HEK293 (cell line): Measurements from ENCODE around the gene LBX1.

Source experiments
- ELK4 ChIP-seq: IDR thresholded peaks from 2 replicates; pipeline ENCODE4 v1.6.1; 2011; ENCODE audit warnings: mild to moderate bottlenecking, low read depth, low read length, borderline replicate concordance
- GFI1B ChIP-seq: fragments of 450-650 bp; formaldehyde crosslinking; IDR thresholded peaks from 2 replicates; pipeline ENCODE4 v1.5.1; 2016; ENCODE audit warnings: missing biosample characterization, missing genetic modification characterization
- KLF16 ChIP-seq: fragments of 450-650 bp; formaldehyde crosslinking; IDR thresholded peaks from 2 replicates; pipeline ENCODE4 v1.5.1; 2017; ENCODE audit warnings: missing biosample characterization, missing genetic modification characterization
- KLF8 ChIP-seq: fragments of 450-650 bp; formaldehyde crosslinking; IDR thresholded peaks from 2 replicates; pipeline ENCODE4 v1.5.1; 2016; ENCODE audit warnings: missing biosample characterization, missing genetic modification characterization
- PRDM1 ChIP-seq: fragments of 450-650 bp; formaldehyde crosslinking; IDR thresholded peaks from 2 replicates; pipeline ENCODE4; 2016; ENCODE audit warnings: missing biosample characterization, missing genetic modification characterization
- RBAK ChIP-seq: fragments of 450-650 bp; formaldehyde crosslinking; IDR thresholded peaks from 2 replicates; pipeline ENCODE4 v1.5.1; 2016; ENCODE audit warnings: missing biosample characterization, missing genetic modification characterization
- WT1 ChIP-seq: fragments of 450-650 bp; formaldehyde crosslinking; IDR thresholded peaks from 2 replicates; pipeline ENCODE4 v1.5.1; 2016; ENCODE audit warnings: missing biosample characterization, missing genetic modification characterization
- ZBTB11 ChIP-seq: fragments of 450-650 bp; formaldehyde crosslinking; conservative IDR thresholded peaks from 2 replicates; pipeline ENCODE4 v1.5.1; 2016; ENCODE audit warnings: low read depth, missing biosample characterization, missing genetic modification characterization
- ZFP37 ChIP-seq: fragments of 450-650 bp; formaldehyde crosslinking; IDR thresholded peaks from 2 replicates; pipeline ENCODE4 v1.5.1; 2016; ENCODE audit warnings: missing biosample characterization, missing genetic modification characterization
- ZNF112 ChIP-seq: fragments of 450-650 bp; formaldehyde crosslinking; IDR thresholded peaks from 2 replicates; pipeline ENCODE4 v1.5.0; 2017; ENCODE audit warnings: missing biosample characterization, missing genetic modification characterization
- ZNF121 ChIP-seq: fragments of 450-650 bp; formaldehyde crosslinking; IDR thresholded peaks from 2 replicates; pipeline ENCODE4 v1.5.1; 2016; ENCODE audit warnings: missing biosample characterization, missing genetic modification characterization
- ZNF132 ChIP-seq: fragments of 450-650 bp; formaldehyde crosslinking; IDR thresholded peaks from 2 replicates; pipeline ENCODE4 v1.5.1; 2017; ENCODE audit warnings: missing biosample characterization, missing genetic modification characterization, borderline replicate concordance
- ZNF140 ChIP-seq: fragments of 450-650 bp; formaldehyde crosslinking; IDR thresholded peaks from 2 replicates; pipeline ENCODE4 v1.5.1; 2016; ENCODE audit warnings: missing biosample characterization, missing genetic modification characterization
- ZNF16 ChIP-seq: fragments of 450-650 bp; formaldehyde crosslinking; IDR thresholded peaks from 2 replicates; pipeline ENCODE4 v1.5.1; 2016; ENCODE audit warnings: low read depth, missing biosample characterization, missing genetic modification characterization
- ZNF2 ChIP-seq: fragments of 450-650 bp; formaldehyde crosslinking; IDR thresholded peaks from 2 replicates; pipeline ENCODE4 v1.5.1; 2016; ENCODE audit warnings: missing biosample characterization, missing genetic modification characterization
- ZNF223 ChIP-seq: fragments of 450-650 bp; formaldehyde crosslinking; IDR thresholded peaks from 2 replicates; pipeline ENCODE4 v1.5.1; 2016; ENCODE audit warnings: missing biosample characterization, missing genetic modification characterization
- ZNF280D ChIP-seq: fragments of 450-650 bp; formaldehyde crosslinking; IDR thresholded peaks from 2 replicates; pipeline ENCODE4 v1.5.1; 2016; ENCODE audit warnings: missing biosample characterization, missing genetic modification characterization
- ZNF324 ChIP-seq: fragments of 450-650 bp; formaldehyde crosslinking; IDR thresholded peaks from 2 replicates; pipeline ENCODE4 v1.5.1; 2016; ENCODE audit warnings: missing biosample characterization, missing genetic modification characterization
- ZNF350 ChIP-seq: fragments of 450-650 bp; formaldehyde crosslinking; IDR thresholded peaks from 2 replicates; pipeline ENCODE4 v1.5.0; 2017; ENCODE audit warnings: missing biosample characterization, mild to moderate bottlenecking, missing genetic modification characterization
- ZNF404 ChIP-seq: fragments of 450-650 bp; formaldehyde crosslinking; IDR thresholded peaks from 2 replicates; pipeline ENCODE4 v1.5.1; 2017; ENCODE audit warnings: missing biosample characterization, missing genetic modification characterization
- ZNF501 ChIP-seq: fragments of 450-650 bp; formaldehyde crosslinking; IDR thresholded peaks from 2 replicates; pipeline ENCODE4 v1.5.1; 2016; ENCODE audit warnings: missing biosample characterization, missing genetic modification characterization
- ZNF521 ChIP-seq: fragments of 450-650 bp; formaldehyde crosslinking; IDR thresholded peaks from 2 replicates; pipeline ENCODE4 v1.5.1; 2017; ENCODE audit warnings: missing biosample characterization, mild to moderate bottlenecking, missing genetic modification characterization
- ZNF529 ChIP-seq: fragments of 450-650 bp; formaldehyde crosslinking; IDR thresholded peaks from 2 replicates; pipeline ENCODE4 v1.5.1; 2017; ENCODE audit warnings: missing genetic modification characterization, missing biosample characterization; ENCODE audit not compliant: insufficient replicate concordance
- ZNF530 ChIP-seq: fragments of 450-650 bp; formaldehyde crosslinking; IDR thresholded peaks from 2 replicates; pipeline ENCODE4 v1.5.1; 2016; ENCODE audit warnings: low read depth, missing biosample characterization, missing genetic modification characterization
- ZNF555 ChIP-seq: fragments of 450-650 bp; formaldehyde crosslinking; conservative IDR thresholded peaks from 2 replicates; pipeline ENCODE4 v1.5.1; 2017; ENCODE audit warnings: missing biosample characterization, mild to moderate bottlenecking, missing genetic modification characterization, inconsistent platforms
- ZNF560 ChIP-seq: fragments of 450-650 bp; formaldehyde crosslinking; IDR thresholded peaks from 2 replicates; pipeline ENCODE4 v1.5.1; 2017; ENCODE audit warnings: missing biosample characterization, missing genetic modification characterization, borderline replicate concordance
- ZNF626 ChIP-seq: fragments of 450-650 bp; sonication (Bioruptor Pico); formaldehyde crosslinking; IDR thresholded peaks from 2 replicates; pipeline ENCODE4 v1.5.1; 2018; ENCODE audit warnings: missing biosample characterization, missing genetic modification characterization, inconsistent platforms
- ZNF639 ChIP-seq: fragments of 450-650 bp; formaldehyde crosslinking; IDR thresholded peaks from 2 replicates; pipeline ENCODE4 v1.5.1; 2016; ENCODE audit warnings: missing biosample characterization, missing genetic modification characterization
- ZNF843 ChIP-seq: fragments of 450-650 bp; formaldehyde crosslinking; IDR thresholded peaks from 2 replicates; pipeline ENCODE4 v1.5.1; 2016; ENCODE audit warnings: missing biosample characterization, missing genetic modification characterization
- ZSCAN18 ChIP-seq: fragments of 450-650 bp; formaldehyde crosslinking; IDR thresholded peaks from 2 replicates; pipeline ENCODE4 v1.5.1; 2016; ENCODE audit warnings: missing biosample characterization, missing genetic modification characterization
- ZSCAN23 ChIP-seq: fragments of 450-650 bp; formaldehyde crosslinking; IDR thresholded peaks from 2 replicates; pipeline ENCODE4 v1.5.1; 2016; ENCODE audit warnings: missing biosample characterization, missing genetic modification characterization

The LBX1 gene

GRCh38 chr10:101258179-101258885, 29.1 kb upstream of the LBX1 start (continued):
- TF ChIP-seq KLF8 (tag by site-specific recombination) (no peak), ZNF16 (tag by site-specific recombination) (no peak), ZNF2 (tag by site-specific recombination) (no peak), ZNF530 (tag by site-specific recombination) (no peak), ZNF521 (no peak), ZBTB11 (tag by site-specific recombination) (peak; percentile 67), WT1 (tag by site-specific recombination) (no peak), ZNF121 (tag by site-specific recombination) (no peak), ZSCAN18 (no peak), ZNF529 (tag by site-specific recombination) (no peak), ZNF112 (tag by site-specific recombination) (no peak), PRDM1 (tag by site-specific recombination) (no peak), ZNF350 (tag by site-specific recombination) (no peak), ZNF132 (no peak), ZNF639 (tag by site-specific recombination) (0 out of 2 replicates have a peak, but pooled peaks have one; percentile 37), ZSCAN23 (no peak), ZNF324 (tag by site-specific recombination) (no peak), ZNF555 (tag by site-specific recombination) (peak; percentile 80), RBAK (no peak), ZNF560 (tag by site-specific recombination) (peak; percentile 76; the same call in 1 of the 2 replicates), KLF16 (tag by site-specific recombination) (no peak), ZNF404 (0 out of 2 replicates have a peak, but pooled peaks have one; percentile 66), ZNF280D (tag by site-specific recombination) (peak; percentile 66; the same call in 1 of the 2 replicates), ELK4 (no peak), ZNF626 (tag by site-specific recombination) (no peak), GFI1B (0 out of 2 replicates have a peak, but pooled peaks have one; percentile 10), ZNF223 (no peak), ZFP37 (tag by site-specific recombination) (peak; percentile 61; the same call in 1 of the 2 replicates), ZNF843 (tag by site-specific recombination) (no peak), ZNF140 (tag by site-specific recombination) (peak; percentile 80; the same call in 1 of the 2 replicates), ZNF501 (tag by site-specific recombination) (no peak)
